ENCODE data around the gene ZNF74.

- TF ChIP-seq, protein P1, sequence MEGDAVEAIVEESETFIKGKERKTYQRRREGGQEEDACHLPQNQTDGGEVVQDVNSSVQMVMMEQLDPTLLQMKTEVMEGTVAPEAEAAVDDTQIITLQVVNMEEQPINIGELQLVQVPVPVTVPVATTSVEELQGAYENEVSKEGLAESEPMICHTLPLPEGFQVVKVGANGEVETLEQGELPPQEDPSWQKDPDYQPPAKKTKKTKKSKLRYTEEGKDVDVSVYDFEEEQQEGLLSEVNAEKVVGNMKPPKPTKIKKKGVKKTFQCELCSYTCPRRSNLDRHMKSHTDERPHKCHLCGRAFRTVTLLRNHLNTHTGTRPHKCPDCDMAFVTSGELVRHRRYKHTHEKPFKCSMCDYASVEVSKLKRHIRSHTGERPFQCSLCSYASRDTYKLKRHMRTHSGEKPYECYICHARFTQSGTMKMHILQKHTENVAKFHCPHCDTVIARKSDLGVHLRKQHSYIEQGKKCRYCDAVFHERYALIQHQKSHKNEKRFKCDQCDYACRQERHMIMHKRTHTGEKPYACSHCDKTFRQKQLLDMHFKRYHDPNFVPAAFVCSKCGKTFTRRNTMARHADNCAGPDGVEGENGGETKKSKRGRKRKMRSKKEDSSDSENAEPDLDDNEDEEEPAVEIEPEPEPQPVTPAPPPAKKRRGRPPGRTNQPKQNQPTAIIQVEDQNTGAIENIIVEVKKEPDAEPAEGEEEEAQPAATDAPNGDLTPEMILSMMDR (IDR thresholded peaks at IDR 0.05), result no peak
- TF ChIP-seq POLR2A (IDR thresholded peaks at IDR 0.05), result no peak
Observed at GRCh38 chr22:20401376-20402014, 7.5 kb downstream of the ZNF74 start.
